ENCODE data around the gene GFY. TPM values are rescaled to one million over a fixed set of nuclear protein-coding genes. Genes with fewer than 3 reads are reported as not detected.

GFY gene
- total and polyA plus RNA-seq, 9 of the 15 experiments (the other 6 are each of a cell fraction or from before 2014, with no cell fraction given), result 0.06 to 0.40 (median 0.19) TPM; not detected in 3

- TF ChIP-seq ARID3A (IDR thresholded peaks at IDR 0.05; ENCODE audit: borderline replicate concordance, low read depth, low read length), result no peak
- no peak for TF ChIP-seq KLF6 (CRISPR knock-in tag; IDR thresholded peaks at IDR 0.05; ENCODE audit: borderline replicate concordance)
- no peak for TF ChIP-seq EHMT2 (IDR thresholded peaks at IDR 0.05)
- peak; percentile 42; the same call in 1 of the 2 replicates for TF ChIP-seq MTA3 (IDR thresholded peaks at IDR 0.05; ENCODE audit: borderline replicate concordance)
- TF ChIP-seq HES1 (IDR thresholded peaks at IDR 0.05; ENCODE audit: low read depth), result no peak
- TF ChIP-seq POLR2H (tag; IDR thresholded peaks at IDR 0.05; ENCODE audit: low read depth), result no peak
- TF ChIP-seq TEAD1 (CRISPR knock-in tag; IDR thresholded peaks at IDR 0.05), result 0 out of 4 replicates have a peak, but pooled peaks of 1 of the 2 experiments have one; percentile 53
- 0 out of 2 replicates have a peak, but pooled peaks have one; percentile 2 for TF ChIP-seq FOSL1 (tag; conservative IDR thresholded peaks at IDR 0.05)
- no peak for TF ChIP-seq ZNF280A (IDR thresholded peaks at IDR 0.05; ENCODE audit: low read depth, partially characterized antibody)
- no peak for TF ChIP-seq ZNF77 (CRISPR knock-in tag; IDR thresholded peaks at IDR 0.05)
- no peak for TF ChIP-seq CCAR2 (IDR thresholded peaks at IDR 0.05; ENCODE audit: low read depth, low read length)
- TF ChIP-seq ILK (tag; IDR thresholded peaks at IDR 0.05; ENCODE audit: borderline replicate concordance, low read depth), result no peak
- TF ChIP-seq USF1 (CRISPR knock-in tag; IDR thresholded peaks at IDR 0.05), result no peak
- TF ChIP-seq L3MBTL2 (IDR thresholded peaks at IDR 0.05), result 0 out of 2 replicates have a peak, but pooled peaks have one; percentile 16
- peak; percentile 13; the same call in 1 of the 2 replicates for TF ChIP-seq ZNF592 (IDR thresholded peaks at IDR 0.05)
Measured at GRCh38 chr19:49408816-49409440, 16.3 kb upstream of the GFY start (continued).
